Esophagus squamous epithelium (tissue), 5 donors: ENCODE data around the gene TCP1. TPM values are rescaled to one million over a fixed set of nuclear protein-coding genes. Genes with fewer than 3 reads are reported as not detected.
A peak's percentile ranks its signal among the peaks of the same experiment; 100 is the strongest.
"Not testable (repeated sequence)": the region's sequence is repeated elsewhere in the genome, so short reads cannot be mapped to it uniquely, and the experiment has no call there.

Experiments
- DNase-seq: peaks from one replicate; lab custom pipeline; 2025; lab: John Stamatoyannopoulos, UW
- H3K27ac ChIP-seq, 4 donors: fragments of 200-600 bp; sonication (generic); one replicate each; pipeline ENCODE4 v1.5.1; 2016 to 2019; ENCODE audit warnings: mild to moderate bottlenecking in 1 of 4
- H3K27me3 ChIP-seq, 4 donors: fragments of 200-600 bp; sonication (generic); 1 replicate in 3 of 4; 2 replicates in 1 of 4; pipeline versions ENCODE4 v1.5.1 to v1.6.0; 2017 to 2021; ENCODE audit warnings: antibody characterized with exemption in 1 of 4
- H3K36me3 ChIP-seq, 3 donors: fragments of 200-600 bp; sonication (generic); one replicate each; pipeline ENCODE4 v1.5.1; 2016 to 2019
- H3K4me1 ChIP-seq, 3 donors: fragments of 200-600 bp; sonication (generic); one replicate each; pipeline ENCODE4 v1.5.1; 2017 to 2019
- H3K4me3 ChIP-seq, 4 donors: fragments of 200-600 bp; sonication (generic); 1 replicate in 3 of 4; 2 replicates in 1 of 4; pipeline ENCODE4 v1.5.1; 2016 to 2019; ENCODE audit warnings: mild to moderate bottlenecking in 2 of 4, moderate library complexity in 1 of 4
- H3K9me3 ChIP-seq, 3 donors: fragments of 200-600 bp; sonication (generic); one replicate each; pipeline ENCODE4 v1.5.1; 2016 to 2019
- POLR2A ChIP-seq, 4 donors: fragments of 450-650 bp; IDR thresholded peaks; one replicate each; pipeline ENCODE4 v1.6.1; 2017; ENCODE audit warnings: antibody characterized with exemption in 4 of 4, mild to moderate bottlenecking in 4 of 4, moderate library complexity in 3 of 4
- WGBS, 2 donors: methylation state at CpG; one replicate each; pipeline ENCODE4 v1.1.5; 2018; 5-methylcytosine and 5-hydroxymethylcytosine counted together
- intact Hi-C: fragments of 100-400 bp; cut with DNase I; formaldehyde crosslinking; loops from one replicate; pipeline ENCODE4 v1.15.0; 2022
- total RNA-seq, 4 donors: library from RNA; depleted of rRNA; stranded (reverse); fragments of >200 nt; gene quantifications; one replicate each; pipeline ENCODE4 v1.1.0, GENCODE V29; 2016
- TF ChIP-seq, protein P1 (sequence below), 6 experiments: fragments of 450-650 bp in 4 of 6; fragments of 200-600 bp in 2 of 6; sonication (generic) in 2 of 6; IDR thresholded peaks; one replicate each; pipeline ENCODE4 v1.5.1; 2016 to 2019; ENCODE audit warnings: antibody characterized with exemption in 6 of 6, mild to moderate bottlenecking in 4 of 6, moderate library complexity in 4 of 6
- donor health status: DM: yes; HTN: yes; CAD: no.

TCP1 gene
- total RNA-seq, 4 donors from 2014 or later: 75.1 to 189 (median 172) TPM

DNA sequence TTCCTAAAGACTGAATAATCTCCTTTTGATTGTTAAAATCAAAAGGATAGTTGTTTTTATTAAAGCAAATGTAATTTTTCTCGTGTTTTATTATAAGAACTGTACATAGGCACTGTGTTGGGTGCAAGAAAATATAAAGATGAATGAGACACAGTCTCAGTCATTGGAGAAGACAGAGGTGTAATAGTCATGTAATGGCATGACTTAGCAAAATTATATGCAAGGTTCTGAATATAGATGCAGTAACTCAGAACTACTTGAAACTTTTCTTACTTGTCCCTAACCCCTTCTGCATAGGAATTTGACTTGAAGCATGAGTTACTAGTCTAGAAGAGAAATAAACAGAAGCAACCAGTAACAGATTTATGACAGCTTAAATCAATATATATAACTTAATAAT is 47.2 kb downstream of the TCP1 start:
- DNase-seq: no peak
- TF ChIP-seq, protein P1, sequence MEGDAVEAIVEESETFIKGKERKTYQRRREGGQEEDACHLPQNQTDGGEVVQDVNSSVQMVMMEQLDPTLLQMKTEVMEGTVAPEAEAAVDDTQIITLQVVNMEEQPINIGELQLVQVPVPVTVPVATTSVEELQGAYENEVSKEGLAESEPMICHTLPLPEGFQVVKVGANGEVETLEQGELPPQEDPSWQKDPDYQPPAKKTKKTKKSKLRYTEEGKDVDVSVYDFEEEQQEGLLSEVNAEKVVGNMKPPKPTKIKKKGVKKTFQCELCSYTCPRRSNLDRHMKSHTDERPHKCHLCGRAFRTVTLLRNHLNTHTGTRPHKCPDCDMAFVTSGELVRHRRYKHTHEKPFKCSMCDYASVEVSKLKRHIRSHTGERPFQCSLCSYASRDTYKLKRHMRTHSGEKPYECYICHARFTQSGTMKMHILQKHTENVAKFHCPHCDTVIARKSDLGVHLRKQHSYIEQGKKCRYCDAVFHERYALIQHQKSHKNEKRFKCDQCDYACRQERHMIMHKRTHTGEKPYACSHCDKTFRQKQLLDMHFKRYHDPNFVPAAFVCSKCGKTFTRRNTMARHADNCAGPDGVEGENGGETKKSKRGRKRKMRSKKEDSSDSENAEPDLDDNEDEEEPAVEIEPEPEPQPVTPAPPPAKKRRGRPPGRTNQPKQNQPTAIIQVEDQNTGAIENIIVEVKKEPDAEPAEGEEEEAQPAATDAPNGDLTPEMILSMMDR (IDR thresholded peaks at IDR 0.05): no peak
- TF ChIP-seq POLR2A (IDR thresholded peaks at IDR 0.05): no peak
- 59 to 76% methylated on average over 1 of the region's 1 CpG for WGBS, 2 donors
- H3K36me3 ChIP-seq: peaks cover 15 to 100% (median 64%) of the 10 kb centered on the region in 3 donors
- no peak overlapping the region for H3K4me3 ChIP-seq
- peaks cover 5 to 45% (median 11%) of the 10 kb centered on the region in 3 donors for H3K4me1 ChIP-seq
- no peaks in the 10 kb centered on the region for H3K9me3 ChIP-seq
- no peak overlapping the region for H3K27ac ChIP-seq
- no peaks in the 10 kb centered on the region for H3K27me3 ChIP-seq
- intact Hi-C loops: no loop called here

DNA sequence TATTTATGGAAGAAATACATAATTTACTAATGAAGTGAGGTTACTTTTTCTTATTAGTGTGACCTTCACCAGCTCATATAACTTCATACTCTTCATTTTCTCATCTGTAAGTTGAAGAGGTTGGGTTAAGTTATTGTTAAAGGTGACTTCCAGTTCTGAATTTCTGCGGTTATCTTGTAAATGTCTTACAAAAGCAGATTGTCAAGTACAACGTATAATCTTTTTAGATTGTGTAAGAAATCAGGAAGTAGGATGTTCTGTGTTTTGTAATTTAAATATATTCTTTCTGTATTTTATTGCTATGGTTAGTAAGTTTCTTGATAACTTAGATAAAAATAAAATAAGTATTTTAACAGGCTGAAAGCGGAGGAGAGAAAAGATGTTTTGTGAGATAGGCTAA is 50.1 kb downstream of the TCP1 start:
- 61 to 62% methylated on average over 3 of the region's 3 CpGs for WGBS, 2 donors
- Histone ChIP-seq H3K27ac (peak overlapping the region in 1 of 4 donors; percentile 68), H3K9me3 (no peaks in the 10 kb centered on the region), H3K4me3 (no peak overlapping the region), H3K27me3 (no peaks in the 10 kb centered on the region), H3K36me3 (peaks cover 10 to 80% (median 43%) of the 10 kb centered on the region in 3 donors), H3K4me1 (peaks cover 5 to 73% (median 14%) of the 10 kb centered on the region in 3 donors)
- TF ChIP-seq POLR2A (IDR thresholded peaks at IDR 0.05): no peak
- TF ChIP-seq, protein P1 (IDR thresholded peaks at IDR 0.05): no peak
- DNase-seq: no peak
- intact Hi-C loops: no loop called here

DNA sequence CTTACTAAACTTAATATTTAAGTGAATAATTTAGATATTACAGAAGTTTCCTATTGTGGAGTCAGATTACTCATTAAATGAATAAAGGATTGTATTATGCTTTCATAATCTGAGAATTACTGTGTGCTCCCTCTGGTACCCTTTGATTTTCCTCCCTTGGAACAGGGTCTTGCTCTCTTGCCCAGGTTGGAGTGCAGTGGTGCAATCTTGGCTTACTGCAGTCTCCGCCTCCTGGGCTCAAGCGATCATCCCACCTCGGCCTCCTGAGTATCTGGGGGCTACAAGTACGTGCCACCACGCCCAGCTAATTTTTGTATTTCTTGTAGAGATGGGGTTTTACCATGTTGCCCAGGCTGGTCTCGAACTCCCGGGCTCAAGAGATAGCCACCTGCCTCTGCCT is 52.5 kb downstream of the TCP1 start:
- H3K27ac ChIP-seq: no peak overlapping the region
- H3K4me1 ChIP-seq: peaks cover 11 to 97% (median 14%) of the 10 kb centered on the region in 3 donors
- DNase-seq: no peak
- no peak overlapping the region for H3K4me3 ChIP-seq
- WGBS, 2 donors: 85% methylated on average over 7 of the region's 7 CpGs
- intact Hi-C loops: no loop called here
- H3K36me3 ChIP-seq: peaks cover 5 to 60% (median 21%) of the 10 kb centered on the region in 3 donors
- no peaks in the 10 kb centered on the region for H3K27me3 ChIP-seq
- TF ChIP-seq, protein P1 (IDR thresholded peaks at IDR 0.05): no peak
- TF ChIP-seq POLR2A (IDR thresholded peaks at IDR 0.05): no peak
- no peaks in the 10 kb centered on the region for H3K9me3 ChIP-seq

DNA sequence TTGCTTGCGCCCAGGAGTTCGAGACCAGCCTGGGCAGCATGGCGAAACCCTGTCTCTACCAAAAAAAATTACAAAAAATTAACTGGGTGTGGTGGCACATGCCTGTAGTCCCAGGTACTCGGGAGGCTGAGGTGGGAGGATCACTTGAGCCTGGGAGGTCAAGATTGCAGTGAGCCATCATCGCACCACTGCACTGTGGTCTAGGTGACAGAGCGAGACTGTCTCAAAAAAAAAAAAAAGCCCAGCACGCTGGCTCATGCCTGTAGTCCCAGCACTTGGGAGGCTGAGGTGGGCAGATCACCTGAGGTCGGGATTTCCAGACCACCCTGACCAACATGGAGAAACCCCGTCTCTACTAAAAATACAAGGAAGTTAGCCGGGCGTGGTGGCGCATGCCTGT is 56.0 kb downstream of the TCP1 start:
- WGBS, 2 donors: 84 to 91% methylated on average over 12 of the region's 12 CpGs
- H3K4me3 ChIP-seq, DNase-seq, H3K27me3 ChIP-seq, H3K27ac ChIP-seq, intact Hi-C loops, H3K9me3 ChIP-seq: not testable (repeated sequence)
- H3K4me1 ChIP-seq: peaks cover 9 to 99% (median 27%) of the 10 kb centered on the region in 3 donors
- peaks cover 0 to 31% (median 0%) of the 10 kb centered on the region in 3 donors for H3K36me3 ChIP-seq

DNA sequence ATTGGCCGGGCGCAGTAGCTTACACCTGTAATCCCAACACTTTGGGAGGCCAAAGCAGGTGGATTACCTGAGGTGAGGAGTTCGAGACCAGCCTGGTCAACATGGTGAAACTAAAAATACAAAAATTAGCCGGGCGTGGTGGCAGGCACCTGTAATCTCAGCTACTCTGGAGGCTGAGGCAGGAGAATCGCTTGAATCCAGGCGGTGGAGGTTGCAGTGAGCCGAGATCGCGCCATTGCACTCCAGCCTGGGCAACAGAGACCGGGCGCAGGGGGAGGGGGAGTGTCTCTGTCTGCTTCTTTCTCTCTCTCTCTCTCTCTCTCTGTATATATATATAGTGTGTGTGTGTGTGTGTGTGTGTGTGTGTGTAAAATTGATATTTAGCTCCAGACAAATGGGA is 56.9 kb downstream of the TCP1 start:
- H3K4me1 ChIP-seq: peaks cover 3 to 91% (median 27%) of the 10 kb centered on the region in 3 donors
- intact Hi-C loops: not testable (repeated sequence)
- WGBS, 2 donors: 83 to 85% methylated on average over 10 to 12 of the region's 12 CpGs

GRCh38 chr6:159730332-159730676 is 59.1 kb downstream of the TCP1 start:
- Histone ChIP-seq H3K4me1 (peaks cover 12 to 80% (median 35%) of the 10 kb centered on the region in 3 donors), H3K27me3 (no peaks in the 10 kb centered on the region), H3K9me3 (no peaks in the 10 kb centered on the region), H3K36me3 (peaks cover 0 to 10% (median 0%) of the 10 kb centered on the region in 3 donors), H3K27ac (peak overlapping the region in 1 of 4 donors; percentile 100), H3K4me3 (peak overlapping the region in 2 of 4 donors; percentile 93 to 97)
- TF ChIP-seq POLR2A (IDR thresholded peaks at IDR 0.05): no peak
- TF ChIP-seq, protein P1 (IDR thresholded peaks at IDR 0.05): no peak
- intact Hi-C loops: no loop called here
- no peak for DNase-seq
- 41 to 49% methylated on average over 6 of the region's 6 CpGs for WGBS, 2 donors

More for the DNA sequence above, 56.9 kb downstream of the TCP1 start:
- H3K27ac ChIP-seq, H3K4me3 ChIP-seq, DNase-seq, H3K27me3 ChIP-seq, H3K9me3 ChIP-seq: not testable (repeated sequence)
- peaks cover 0 to 22% (median 0%) of the 10 kb centered on the region in 3 donors for H3K36me3 ChIP-seq
